ENCODE results near the gene PRDM16. TPM values are rescaled to one million over a fixed set of nuclear protein-coding genes. Genes with fewer than 3 reads are reported as not detected.

Gene PRDM16
- total RNA-seq, 1 experiment from 2014 or later, result 0.04 TPM

DNA sequence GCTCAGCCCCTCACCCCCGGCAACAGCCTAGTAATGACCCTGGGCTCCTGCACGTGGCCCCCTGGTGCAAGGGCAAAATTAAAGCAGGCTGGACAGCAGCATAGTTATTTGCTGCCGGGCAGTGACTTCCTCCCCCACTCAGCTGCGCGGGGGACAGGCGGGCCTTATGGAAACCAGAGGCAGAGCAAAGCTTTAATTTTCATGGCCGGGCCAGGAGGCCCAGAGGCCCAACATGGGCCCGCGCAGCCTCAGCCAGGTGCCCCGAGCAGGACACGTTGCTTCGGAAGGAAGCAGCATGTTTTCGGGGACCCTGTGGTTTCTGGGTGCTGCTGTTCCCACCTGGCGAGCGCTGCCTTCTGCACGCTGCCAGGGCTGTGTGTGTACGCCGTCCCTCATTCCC is 295.5 kb downstream of the PRDM16 start:
- ChIA-PET POLR2A (ENCODE audit: unreplicated experiment) (no interaction called here), CTCF (no interaction called here)
- Histone ChIP-seq H3K9me2 (replicated peaks; ENCODE audit: low read length) (no peaks in the 10 kb centered on the region), H3F3A (ENCODE audit: low read length, unreplicated experiment) (no peaks in the 10 kb centered on the region), H3K4me1 (ENCODE audit: insufficient read depth, low read length) (no peaks in the 10 kb centered on the region), H3K9ac (ENCODE audit: low read length) (no peak overlapping the region), H3K79me2 (ENCODE audit: low read length) (no peaks in the 10 kb centered on the region), H3K27ac (ENCODE audit: low read length) (no peak overlapping the region), H2AFZ (ENCODE audit: low read length) (no peak overlapping the region), H4K20me1 (ENCODE audit: low read length) (no peaks in the 10 kb centered on the region), H3K27me3 (ENCODE audit: low read length) (peaks cover 100% of the 10 kb centered on the region), H3K9me3 (ENCODE audit: low read length) (no peaks in the 10 kb centered on the region), H3K36me3 (ENCODE audit: low read depth, low read length) (no peaks in the 10 kb centered on the region), H3K4me3 (ENCODE audit: low read length) (no peak overlapping the region), H3K4me2 (ENCODE audit: low read length) (no peak overlapping the region)
- no peak for DNase-seq
- no peak for ATAC-seq
- no peak for TF ChIP-seq EZH2 (IDR thresholded peaks at IDR 0.05; ENCODE audit: low read length, unreplicated experiment)
- TF ChIP-seq, protein P1, sequence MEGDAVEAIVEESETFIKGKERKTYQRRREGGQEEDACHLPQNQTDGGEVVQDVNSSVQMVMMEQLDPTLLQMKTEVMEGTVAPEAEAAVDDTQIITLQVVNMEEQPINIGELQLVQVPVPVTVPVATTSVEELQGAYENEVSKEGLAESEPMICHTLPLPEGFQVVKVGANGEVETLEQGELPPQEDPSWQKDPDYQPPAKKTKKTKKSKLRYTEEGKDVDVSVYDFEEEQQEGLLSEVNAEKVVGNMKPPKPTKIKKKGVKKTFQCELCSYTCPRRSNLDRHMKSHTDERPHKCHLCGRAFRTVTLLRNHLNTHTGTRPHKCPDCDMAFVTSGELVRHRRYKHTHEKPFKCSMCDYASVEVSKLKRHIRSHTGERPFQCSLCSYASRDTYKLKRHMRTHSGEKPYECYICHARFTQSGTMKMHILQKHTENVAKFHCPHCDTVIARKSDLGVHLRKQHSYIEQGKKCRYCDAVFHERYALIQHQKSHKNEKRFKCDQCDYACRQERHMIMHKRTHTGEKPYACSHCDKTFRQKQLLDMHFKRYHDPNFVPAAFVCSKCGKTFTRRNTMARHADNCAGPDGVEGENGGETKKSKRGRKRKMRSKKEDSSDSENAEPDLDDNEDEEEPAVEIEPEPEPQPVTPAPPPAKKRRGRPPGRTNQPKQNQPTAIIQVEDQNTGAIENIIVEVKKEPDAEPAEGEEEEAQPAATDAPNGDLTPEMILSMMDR (conservative IDR thresholded peaks at IDR 0.05; ENCODE audit: low read depth, low read length), result no peak
- no peak for TF ChIP-seq EZH2phosphoT487 (IDR thresholded peaks at IDR 0.05; ENCODE audit: borderline replicate concordance, low read length)
- intact Hi-C loops (cut with micrococcal nuclease), result no loop called here
- BruUV-seq (replicated peaks), result no TSS peak

DNA sequence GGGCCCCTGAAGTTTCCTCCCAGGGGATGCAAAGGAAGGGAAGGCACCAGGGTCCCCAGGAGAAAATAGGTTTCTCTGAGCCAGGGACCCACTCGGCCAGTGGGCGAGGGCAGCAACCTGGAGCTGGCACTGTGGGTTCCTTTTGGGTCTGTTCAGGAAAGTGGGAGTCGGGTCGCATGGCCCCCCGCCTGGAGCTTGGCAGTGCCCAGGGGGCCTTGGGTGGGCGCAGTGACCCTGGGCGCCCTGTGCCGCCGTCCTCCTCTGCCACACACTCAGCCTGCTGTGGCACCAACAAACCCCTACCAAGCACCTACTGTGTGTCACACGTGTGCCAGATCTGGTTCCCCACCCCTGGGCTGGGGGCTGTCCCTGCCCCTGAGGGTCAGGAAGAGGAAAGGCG is 296.0 kb downstream of the PRDM16 start:
- ChIA-PET POLR2A (ENCODE audit: unreplicated experiment) (no interaction called here), CTCF (no interaction called here)
- Histone ChIP-seq H3K9ac (ENCODE audit: low read length) (no peak overlapping the region), H3K4me3 (ENCODE audit: low read length) (no peak overlapping the region), H3K4me2 (ENCODE audit: low read length) (no peak overlapping the region), H4K20me1 (ENCODE audit: low read length) (no peaks in the 10 kb centered on the region), H3K79me2 (ENCODE audit: low read length) (no peaks in the 10 kb centered on the region), H3K36me3 (ENCODE audit: low read depth, low read length) (no peaks in the 10 kb centered on the region), H3K9me3 (ENCODE audit: low read length) (no peaks in the 10 kb centered on the region), H3F3A (ENCODE audit: low read length, unreplicated experiment) (no peaks in the 10 kb centered on the region), H3K27me3 (ENCODE audit: low read length) (peaks cover 100% of the 10 kb centered on the region), H2AFZ (ENCODE audit: low read length) (no peak overlapping the region), H3K27ac (ENCODE audit: low read length) (no peak overlapping the region), H3K4me1 (ENCODE audit: insufficient read depth, low read length) (no peaks in the 10 kb centered on the region), H3K9me2 (replicated peaks; ENCODE audit: low read length) (no peaks in the 10 kb centered on the region)
- no peak for ATAC-seq
- BruUV-seq (replicated peaks), result no TSS peak
- no peak for DNase-seq
- intact Hi-C loops (cut with micrococcal nuclease), result no loop called here
- TF ChIP-seq EZH2phosphoT487 (IDR thresholded peaks at IDR 0.05; ENCODE audit: borderline replicate concordance, low read length) (no peak), EZH2 (IDR thresholded peaks at IDR 0.05; ENCODE audit: low read length, unreplicated experiment) (no peak)
- TF ChIP-seq, protein P1 (conservative IDR thresholded peaks at IDR 0.05; ENCODE audit: low read depth, low read length), result no peak

GRCh38 chr1:3365523-3366125 is 296.6 kb downstream of the PRDM16 start:
- TF ChIP-seq EZH2phosphoT487 (IDR thresholded peaks at IDR 0.05; ENCODE audit: borderline replicate concordance, low read length), result no peak
- TF ChIP-seq, protein P1 (conservative IDR thresholded peaks at IDR 0.05; ENCODE audit: low read depth, low read length), result no peak
- TF ChIP-seq EZH2 (IDR thresholded peaks at IDR 0.05; ENCODE audit: low read length, unreplicated experiment), result no peak
- DNase-seq, result no peak
- no peaks in the 10 kb centered on the region for H3K79me2 ChIP-seq (ENCODE audit: low read length)
- H3K4me3 ChIP-seq (ENCODE audit: low read length), result no peak overlapping the region
- no peaks in the 10 kb centered on the region for H3K36me3 ChIP-seq (ENCODE audit: low read depth, low read length)
- peaks cover 100% of the 10 kb centered on the region for H3K27me3 ChIP-seq (ENCODE audit: low read length)
- H3F3A ChIP-seq (ENCODE audit: low read length, unreplicated experiment), result no peaks in the 10 kb centered on the region
- no peaks in the 10 kb centered on the region for H3K9me2 ChIP-seq (replicated peaks; ENCODE audit: low read length)
- ChIA-PET POLR2A (ENCODE audit: unreplicated experiment) (no interaction called here), CTCF (no interaction called here)
- BruUV-seq (replicated peaks), result no TSS peak
- no peaks in the 10 kb centered on the region for H3K9me3 ChIP-seq (ENCODE audit: low read length)
- no peak overlapping the region for H3K9ac ChIP-seq (ENCODE audit: low read length)
- no peaks in the 10 kb centered on the region for H4K20me1 ChIP-seq (ENCODE audit: low read length)
- no peak overlapping the region for H3K4me2 ChIP-seq (ENCODE audit: low read length)
- intact Hi-C loops (cut with micrococcal nuclease), result no loop called here
- no peak overlapping the region for H3K27ac ChIP-seq (ENCODE audit: low read length)
- H2AFZ ChIP-seq (ENCODE audit: low read length), result no peak overlapping the region
- no peak for ATAC-seq
- no peaks in the 10 kb centered on the region for H3K4me1 ChIP-seq (ENCODE audit: insufficient read depth, low read length)
